ENCODE results near the gene MTF1.

Gene MTF1

DNA sequence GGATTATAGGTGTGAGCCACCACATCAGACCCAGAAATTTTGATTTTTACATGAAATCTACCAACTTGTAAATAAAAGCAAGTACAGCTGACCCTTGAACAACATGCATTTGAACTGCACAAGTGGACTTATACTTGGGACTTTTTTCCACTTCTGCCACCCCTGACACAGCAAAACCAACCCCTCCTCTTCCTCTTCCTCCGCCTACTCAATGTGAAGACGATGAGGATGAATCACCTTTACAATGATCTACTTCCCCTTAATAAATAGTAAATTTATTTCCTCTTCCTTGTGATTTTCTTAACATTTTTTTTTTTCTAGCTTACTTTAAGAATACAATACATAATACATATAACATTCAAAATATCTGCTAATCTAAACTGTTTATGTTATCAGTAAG lies 33.9 kb downstream of the MTF1 start:
- H3K27ac ChIP-seq: no peak overlapping the region
- no peak for TF ChIP-seq ZFX (IDR thresholded peaks at IDR 0.05)

DNA sequence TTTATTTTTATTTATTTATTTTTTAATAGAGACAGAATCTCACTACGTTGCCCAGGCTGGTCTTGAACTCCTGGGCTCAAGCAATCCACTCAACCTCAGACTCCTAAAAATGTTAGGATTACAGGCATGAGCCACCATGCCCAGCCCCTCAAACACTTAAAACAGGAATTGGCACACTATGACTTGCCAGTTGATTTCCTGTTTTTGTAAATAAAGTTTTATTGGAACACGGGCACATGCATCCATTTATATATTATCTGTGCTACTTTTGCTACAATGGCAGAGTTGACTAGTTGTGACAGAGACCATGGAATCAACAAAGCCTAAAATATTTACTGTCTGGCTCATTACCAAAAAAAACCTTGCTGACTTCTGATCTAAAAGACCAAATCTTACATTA lies 35.4 kb downstream of the MTF1 start:
- TF ChIP-seq ZFX (IDR thresholded peaks at IDR 0.05): no peak
- TF ChIP-seq, protein P1, sequence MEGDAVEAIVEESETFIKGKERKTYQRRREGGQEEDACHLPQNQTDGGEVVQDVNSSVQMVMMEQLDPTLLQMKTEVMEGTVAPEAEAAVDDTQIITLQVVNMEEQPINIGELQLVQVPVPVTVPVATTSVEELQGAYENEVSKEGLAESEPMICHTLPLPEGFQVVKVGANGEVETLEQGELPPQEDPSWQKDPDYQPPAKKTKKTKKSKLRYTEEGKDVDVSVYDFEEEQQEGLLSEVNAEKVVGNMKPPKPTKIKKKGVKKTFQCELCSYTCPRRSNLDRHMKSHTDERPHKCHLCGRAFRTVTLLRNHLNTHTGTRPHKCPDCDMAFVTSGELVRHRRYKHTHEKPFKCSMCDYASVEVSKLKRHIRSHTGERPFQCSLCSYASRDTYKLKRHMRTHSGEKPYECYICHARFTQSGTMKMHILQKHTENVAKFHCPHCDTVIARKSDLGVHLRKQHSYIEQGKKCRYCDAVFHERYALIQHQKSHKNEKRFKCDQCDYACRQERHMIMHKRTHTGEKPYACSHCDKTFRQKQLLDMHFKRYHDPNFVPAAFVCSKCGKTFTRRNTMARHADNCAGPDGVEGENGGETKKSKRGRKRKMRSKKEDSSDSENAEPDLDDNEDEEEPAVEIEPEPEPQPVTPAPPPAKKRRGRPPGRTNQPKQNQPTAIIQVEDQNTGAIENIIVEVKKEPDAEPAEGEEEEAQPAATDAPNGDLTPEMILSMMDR (conservative IDR thresholded peaks at IDR 0.05): no peak
- no peak overlapping the region for H3K27ac ChIP-seq

DNA sequence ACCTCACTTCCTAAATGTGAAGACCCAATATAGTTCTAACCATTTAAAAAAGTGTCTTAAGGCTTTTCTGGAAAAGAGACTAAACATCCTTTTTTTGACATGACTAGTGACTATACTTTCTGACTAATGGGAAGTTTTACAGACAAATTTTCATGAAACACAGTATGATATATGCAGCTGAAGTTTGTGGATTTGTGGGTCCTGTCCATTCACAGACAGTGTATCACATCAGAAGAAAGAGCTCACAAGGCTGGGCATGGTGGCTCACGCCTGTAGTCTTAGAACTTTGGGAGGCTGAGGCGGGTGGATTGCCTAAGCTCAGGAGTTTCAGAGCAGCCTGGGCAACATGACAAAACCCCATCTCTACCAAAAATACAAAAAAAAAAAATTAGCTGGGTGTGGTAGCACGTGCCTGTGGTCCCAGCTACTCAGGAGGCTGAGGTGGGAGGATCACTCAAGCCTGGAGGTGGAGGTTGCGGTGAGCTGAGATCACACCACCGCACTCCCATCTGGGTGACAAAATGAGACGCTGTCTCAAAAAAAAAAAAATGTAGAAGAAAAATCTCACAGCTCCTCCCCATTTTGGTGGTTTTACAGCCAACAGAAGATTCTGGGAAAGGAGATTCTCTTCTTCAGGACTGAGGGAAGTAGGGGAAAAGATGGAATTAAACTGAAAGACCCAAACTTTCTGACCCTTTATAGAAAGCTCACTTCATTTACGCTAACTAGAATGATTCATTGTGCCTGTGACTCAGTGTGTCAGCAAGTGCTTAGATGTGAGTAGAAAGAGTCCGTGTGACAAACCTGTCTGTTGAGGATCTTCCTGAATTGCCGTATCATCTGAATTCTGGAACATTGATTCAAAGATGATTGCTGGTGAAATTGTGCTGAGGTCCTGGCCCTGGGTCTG lies 36.2 kb downstream of the MTF1 start:
- no peak overlapping the region for H3K27ac ChIP-seq
- no peak for TF ChIP-seq ZFX (IDR thresholded peaks at IDR 0.05)
- TF ChIP-seq, protein P1 (conservative IDR thresholded peaks at IDR 0.05): no peak

DNA sequence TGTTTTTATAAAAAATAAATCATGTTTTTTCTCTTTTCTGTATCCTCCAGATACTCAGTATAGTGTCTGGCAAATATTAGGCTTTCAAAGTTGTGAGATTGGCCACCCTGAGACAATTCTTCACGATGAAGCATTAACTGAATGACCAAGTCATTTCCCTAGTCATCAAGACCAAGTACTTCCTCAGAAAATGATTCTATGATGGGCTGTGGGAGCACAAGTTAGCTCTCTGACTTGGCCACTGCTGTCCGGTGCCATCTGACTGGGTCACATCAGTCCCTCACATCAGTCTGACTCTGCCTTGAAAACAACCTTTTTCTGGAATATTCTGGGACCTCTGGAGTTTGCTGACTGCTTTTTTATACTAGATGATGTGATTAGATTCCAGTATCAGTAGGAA lies 37.9 kb downstream of the MTF1 start:
- no peak for TF ChIP-seq ZFX (IDR thresholded peaks at IDR 0.05)
- TF ChIP-seq, protein P1 (conservative IDR thresholded peaks at IDR 0.05): no peak
- no peak overlapping the region for H3K27ac ChIP-seq

DNA sequence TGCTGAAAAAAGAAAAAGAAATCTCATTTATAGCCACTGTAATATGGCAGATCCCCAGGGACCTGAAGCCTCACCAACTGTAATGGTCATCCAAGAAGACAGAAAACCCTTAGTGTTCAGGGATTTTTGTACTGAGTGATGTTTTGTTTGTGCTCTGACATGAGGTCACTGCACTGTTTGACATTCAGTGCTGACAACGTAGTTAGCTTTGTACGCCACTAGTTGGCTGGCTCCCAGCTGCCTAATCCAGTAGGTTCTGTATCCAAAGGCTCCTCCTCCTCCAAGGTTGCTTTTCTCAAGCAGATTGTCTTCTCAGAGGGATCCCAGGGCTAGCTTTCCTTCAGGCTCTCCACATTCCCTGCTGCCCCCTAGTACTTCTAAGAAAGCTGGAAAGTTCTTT lies 41.9 kb downstream of the MTF1 start:
- TF ChIP-seq, protein P1 (conservative IDR thresholded peaks at IDR 0.05): no peak
- no peak for TF ChIP-seq ZFX (IDR thresholded peaks at IDR 0.05)
- no peak overlapping the region; the same call in 1 of the 2 replicates for H3K27ac ChIP-seq

DNA sequence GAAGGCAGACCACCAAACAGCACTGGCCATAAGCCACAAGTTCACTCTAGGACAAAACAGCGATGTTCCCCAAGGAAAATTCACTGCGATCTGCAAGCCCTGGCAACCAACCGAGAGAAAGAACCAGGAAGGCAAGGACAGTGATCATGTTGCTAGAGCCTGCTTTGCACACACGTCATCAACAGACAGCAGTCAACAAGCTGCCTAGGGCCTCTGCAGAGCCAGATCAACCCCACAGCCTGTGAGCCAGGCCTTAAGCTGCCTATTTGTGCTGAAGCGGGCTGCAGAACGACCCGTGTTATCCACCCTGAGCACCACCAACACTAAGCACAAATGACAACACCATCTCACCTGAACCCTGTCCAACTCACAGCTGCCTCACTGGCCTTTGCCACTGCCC lies 45.1 kb downstream of the MTF1 start:
- TF ChIP-seq, protein P1 (conservative IDR thresholded peaks at IDR 0.05): no peak
- no peak for TF ChIP-seq ZFX (IDR thresholded peaks at IDR 0.05)
- H3K27ac ChIP-seq: no peak overlapping the region

DNA sequence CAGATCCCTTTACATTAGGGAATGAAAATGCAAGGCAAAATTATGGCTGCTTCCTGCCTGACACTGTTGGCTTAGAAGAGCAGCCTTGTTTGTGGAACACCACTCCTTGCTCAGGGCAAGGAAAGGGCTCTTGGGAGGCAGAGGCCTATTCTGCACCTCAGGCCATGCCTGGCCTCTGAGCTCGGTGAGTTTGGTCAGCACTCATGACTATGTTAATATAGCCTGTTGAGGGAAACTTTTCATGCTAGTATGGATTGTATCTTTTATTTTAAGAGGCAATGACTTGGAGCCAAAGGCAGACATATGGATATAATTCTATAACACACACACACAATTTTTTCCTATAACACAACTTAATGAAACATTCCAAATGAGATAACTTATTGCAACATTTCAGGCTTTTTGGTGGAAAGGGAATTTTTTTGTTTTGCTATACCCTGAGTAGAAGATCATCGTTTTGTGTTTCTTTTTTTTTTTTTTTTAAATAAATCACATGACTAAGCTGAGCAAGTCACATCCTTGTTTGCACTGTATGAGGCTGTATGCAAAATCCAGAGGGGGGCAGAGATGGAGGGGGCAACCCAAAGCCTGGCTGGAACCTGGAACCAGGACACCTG lies 45.8 kb downstream of the MTF1 start:
- H3K27ac ChIP-seq: no peak overlapping the region
- no peak for TF ChIP-seq ZFX (IDR thresholded peaks at IDR 0.05)
- TF ChIP-seq, protein P1 (conservative IDR thresholded peaks at IDR 0.05): no peak

Measured in C4-2B (cell line).